WTC11 (cell line): ENCODE data around the gene PPM1B. TPM values are rescaled to one million over a fixed set of nuclear protein-coding genes. Genes with fewer than 3 reads are reported as not detected.

Experiments used
- ATAC-seq: fragments of 200-7000 bp; cut with Tn5 transposase; 2 replicates; pipeline ENCODE4 v1.10.0; 2021; ENCODE audit warnings: mild to moderate bottlenecking, moderate library complexity
- CTCF ChIA-PET: fragments of 300-600 bp; sonication (Branson Sonifier 250); formaldehyde crosslinking; loops from one replicate; lab custom pipeline; 2021; ENCODE audit warnings: antibody characterized with exemption; lab: Charles Lee
- POLR2A ChIA-PET: fragments of 350-600 bp; sonication (Branson Sonifier 250); formaldehyde crosslinking; loops from one replicate; lab custom pipeline; 2021; ENCODE audit warnings: antibody characterized with exemption; lab: Charles Lee
- DNase-seq: peaks from one replicate; pipeline ENCODE4 v3.0.0; 2021; ENCODE audit warnings: low spot score
- H3K27ac Mint-ChIP-seq: 2 replicates; pipeline ENCODE4 v1.8.0; 2021; ENCODE audit warnings: mixed read lengths
- H3K27me3 Mint-ChIP-seq: 2 replicates; pipeline ENCODE4 v1.8.0; 2021; ENCODE audit warnings: low read depth, mild to moderate bottlenecking, moderate library complexity, mixed read lengths
- H3K36me3 Mint-ChIP-seq: 2 replicates; pipeline ENCODE4 v1.8.0; 2021; ENCODE audit warnings: mixed read lengths
- H3K4me1 Mint-ChIP-seq: 2 replicates; pipeline ENCODE4 v1.8.0; 2022; ENCODE audit warnings: mixed read lengths
- H3K4me3 Mint-ChIP-seq: 2 replicates; pipeline ENCODE4 v1.8.0; 2021; ENCODE audit warnings: mild to moderate bottlenecking, moderate library complexity, mixed read lengths
- H3K9me3 Mint-ChIP-seq: 2 replicates; pipeline ENCODE4 v1.8.0; 2021; ENCODE audit warnings: mixed read lengths
- CBFB ChIP-seq: sonication (generic); formaldehyde crosslinking; IDR thresholded peaks from 2 replicates; pipeline ENCODE4 v1.8.1; 2022; ENCODE audit warnings: mild to moderate bottlenecking, low read depth, missing genetic modification reagents
- CREB1 ChIP-seq: sonication (generic); formaldehyde crosslinking; IDR thresholded peaks from 2 replicates; pipeline ENCODE4 v1.8.0; 2023; ENCODE audit warnings: mild to moderate bottlenecking, missing genetic modification reagents
- CREM ChIP-seq: sonication (generic); formaldehyde crosslinking; IDR thresholded peaks from 2 replicates; pipeline ENCODE4 v1.8.1; 2022; ENCODE audit warnings: mild to moderate bottlenecking, missing genetic modification reagents, moderate library complexity
- ESRRA ChIP-seq: sonication (generic); formaldehyde crosslinking; IDR thresholded peaks from 2 replicates; pipeline ENCODE4 v1.8.1; 2022; ENCODE audit warnings: mild to moderate bottlenecking, missing genetic modification reagents, borderline replicate concordance
- FOXJ3 ChIP-seq: sonication (generic); formaldehyde crosslinking; IDR thresholded peaks from 2 replicates; pipeline ENCODE4 v1.9.0; 2021; ENCODE audit warnings: missing genetic modification reagents, mild to moderate bottlenecking, borderline replicate concordance
- FOXK1 ChIP-seq: sonication (generic); formaldehyde crosslinking; IDR thresholded peaks from 2 replicates; pipeline ENCODE4 v1.8.0; 2022; ENCODE audit warnings: mild to moderate bottlenecking, moderate library complexity, missing genetic modification reagents
- HMGA2 ChIP-seq: fragments of 250-450 bp; sonication (Bioruptor Pico); IDR thresholded peaks from 2 replicates; pipeline ENCODE4 v1.4.0; 2021; ENCODE audit warnings: mild to moderate bottlenecking, moderate library complexity
- KAT7 ChIP-seq: sonication (generic); formaldehyde crosslinking; IDR thresholded peaks from 2 replicates; pipeline ENCODE4 v1.8.1; 2023; ENCODE audit warnings: missing genetic modification reagents, mild to moderate bottlenecking, borderline replicate concordance
- MXD4 ChIP-seq: fragments of 250-450 bp; sonication (Bioruptor Pico); IDR thresholded peaks from 2 replicates; pipeline ENCODE4 v1.8.0; 2021; ENCODE audit warnings: mild to moderate bottlenecking, moderate library complexity, borderline replicate concordance
- RELA ChIP-seq: sonication (generic); formaldehyde crosslinking; IDR thresholded peaks from 2 replicates; pipeline ENCODE4 v1.8.1; 2022; ENCODE audit warnings: missing genetic modification reagents, mild to moderate bottlenecking, borderline replicate concordance
- RORB ChIP-seq: fragments of 250-450 bp; sonication (Bioruptor Pico); IDR thresholded peaks from 2 replicates; pipeline ENCODE4 v1.9.0; 2021; ENCODE audit warnings: mild to moderate bottlenecking
- SMAD3 ChIP-seq: sonication (generic); formaldehyde crosslinking; IDR thresholded peaks from 2 replicates; pipeline ENCODE4 v1.8.0; 2022; ENCODE audit warnings: missing genetic modification reagents, mild to moderate bottlenecking, borderline replicate concordance
- SMAD4 ChIP-seq: sonication (generic); formaldehyde crosslinking; IDR thresholded peaks from 2 replicates; pipeline ENCODE4 v1.8.0; 2022; ENCODE audit warnings: mild to moderate bottlenecking, missing genetic modification reagents
- TEAD1 ChIP-seq: sonication (generic); formaldehyde crosslinking; IDR thresholded peaks from 2 replicates; pipeline ENCODE4 v1.8.0; 2022; ENCODE audit warnings: mild to moderate bottlenecking, missing genetic modification reagents
- ZNF423 ChIP-seq: fragments of 250-450 bp; sonication (Bioruptor Pico); IDR thresholded peaks from 2 replicates; pipeline ENCODE4 v2.1.2; 2022; ENCODE audit warnings: mild to moderate bottlenecking, moderate library complexity
- total RNA-seq: library from RNA; stranded (reverse); gene quantifications from 3 replicates; pipeline ENCODE4 v1.2.3, GENCODE V29; 2021
- TF ChIP-seq, protein P1 (sequence below): sonication (generic); formaldehyde crosslinking; conservative IDR thresholded peaks from 2 replicates; pipeline ENCODE4 v1.8.1; 2023; ENCODE audit warnings: mild to moderate bottlenecking, low read depth, missing genetic modification reagents, moderate library complexity
- TF ChIP-seq, protein P2 (sequence below): fragments of 250-450 bp; sonication (Bioruptor Pico); IDR thresholded peaks from 2 replicates; pipeline ENCODE4 v1.9.0; 2021; ENCODE audit warnings: moderate library complexity, mild to moderate bottlenecking, inconsistent platforms, borderline replicate concordance
- TF ChIP-seq, protein P3 (sequence below): fragments of 250-450 bp; sonication (Bioruptor Pico); IDR thresholded peaks from 2 replicates; pipeline ENCODE4 v1.9.0; 2021; ENCODE audit warnings: mild to moderate bottlenecking
- TF ChIP-seq, protein P4 (sequence below): sonication (generic); formaldehyde crosslinking; IDR thresholded peaks from 2 replicates; pipeline ENCODE4 v1.8.1; 2023; ENCODE audit warnings: mild to moderate bottlenecking, missing genetic modification reagents, moderate library complexity

The PPM1B gene
- total RNA-seq, 1 experiment from 2014 or later, result 96.4 TPM

DNA sequence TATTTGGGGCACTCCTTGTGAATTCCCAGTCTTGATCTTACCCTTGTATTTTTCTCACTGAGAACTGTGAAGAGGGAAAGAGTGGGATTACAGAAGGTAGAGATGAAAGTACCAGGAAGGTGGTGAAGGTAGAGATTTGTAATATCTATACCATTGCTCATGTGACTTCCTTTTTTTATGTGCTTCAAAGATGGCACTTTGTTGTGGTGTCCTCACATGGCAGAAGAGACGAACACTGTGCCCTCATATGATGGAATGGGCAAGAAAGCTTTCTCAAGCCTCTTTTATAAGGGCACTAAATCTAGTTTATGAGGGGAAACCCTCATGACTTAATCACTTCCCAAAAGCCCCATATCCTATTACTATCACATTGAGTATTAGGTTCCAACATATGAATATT lies 28.9 kb upstream of the PPM1B start:
- POLR2A ChIA-PET, result no interaction called here
- CTCF ChIA-PET, result no interaction called here
- peaks cover 6% of the 10 kb centered on the region for H3K36me3 Mint-ChIP-seq
- H3K9me3 Mint-ChIP-seq, result peaks cover 16% of the 10 kb centered on the region
- H3K4me1 Mint-ChIP-seq, result peaks cover 62% of the 10 kb centered on the region
- no peak for DNase-seq
- TF ChIP-seq KAT7 (CRISPR knock-in tag), result no peak
- TF ChIP-seq RELA (CRISPR knock-in tag), result no peak
- TF ChIP-seq, protein P1, sequence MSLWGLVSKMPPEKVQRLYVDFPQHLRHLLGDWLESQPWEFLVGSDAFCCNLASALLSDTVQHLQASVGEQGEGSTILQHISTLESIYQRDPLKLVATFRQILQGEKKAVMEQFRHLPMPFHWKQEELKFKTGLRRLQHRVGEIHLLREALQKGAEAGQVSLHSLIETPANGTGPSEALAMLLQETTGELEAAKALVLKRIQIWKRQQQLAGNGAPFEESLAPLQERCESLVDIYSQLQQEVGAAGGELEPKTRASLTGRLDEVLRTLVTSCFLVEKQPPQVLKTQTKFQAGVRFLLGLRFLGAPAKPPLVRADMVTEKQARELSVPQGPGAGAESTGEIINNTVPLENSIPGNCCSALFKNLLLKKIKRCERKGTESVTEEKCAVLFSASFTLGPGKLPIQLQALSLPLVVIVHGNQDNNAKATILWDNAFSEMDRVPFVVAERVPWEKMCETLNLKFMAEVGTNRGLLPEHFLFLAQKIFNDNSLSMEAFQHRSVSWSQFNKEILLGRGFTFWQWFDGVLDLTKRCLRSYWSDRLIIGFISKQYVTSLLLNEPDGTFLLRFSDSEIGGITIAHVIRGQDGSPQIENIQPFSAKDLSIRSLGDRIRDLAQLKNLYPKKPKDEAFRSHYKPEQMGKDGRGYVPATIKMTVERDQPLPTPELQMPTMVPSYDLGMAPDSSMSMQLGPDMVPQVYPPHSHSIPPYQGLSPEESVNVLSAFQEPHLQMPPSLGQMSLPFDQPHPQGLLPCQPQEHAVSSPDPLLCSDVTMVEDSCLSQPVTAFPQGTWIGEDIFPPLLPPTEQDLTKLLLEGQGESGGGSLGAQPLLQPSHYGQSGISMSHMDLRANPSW, result no peak
- no peak for TF ChIP-seq SMAD3 (CRISPR knock-in tag)
- TF ChIP-seq, protein P2, sequence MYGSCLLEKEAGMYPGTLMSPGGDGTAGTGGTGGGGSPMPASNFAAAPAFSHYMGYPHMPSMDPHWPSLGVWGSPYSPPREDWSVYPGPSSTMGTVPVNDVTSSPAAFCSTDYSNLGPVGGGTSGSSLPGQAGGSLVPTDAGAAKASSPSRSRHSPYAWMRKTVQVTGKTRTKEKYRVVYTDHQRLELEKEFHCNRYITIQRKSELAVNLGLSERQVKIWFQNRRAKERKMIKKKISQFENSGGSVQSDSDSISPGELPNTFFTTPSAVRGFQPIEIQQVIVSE (CRISPR knock-in tag), result no peak
- TF ChIP-seq, protein P3, sequence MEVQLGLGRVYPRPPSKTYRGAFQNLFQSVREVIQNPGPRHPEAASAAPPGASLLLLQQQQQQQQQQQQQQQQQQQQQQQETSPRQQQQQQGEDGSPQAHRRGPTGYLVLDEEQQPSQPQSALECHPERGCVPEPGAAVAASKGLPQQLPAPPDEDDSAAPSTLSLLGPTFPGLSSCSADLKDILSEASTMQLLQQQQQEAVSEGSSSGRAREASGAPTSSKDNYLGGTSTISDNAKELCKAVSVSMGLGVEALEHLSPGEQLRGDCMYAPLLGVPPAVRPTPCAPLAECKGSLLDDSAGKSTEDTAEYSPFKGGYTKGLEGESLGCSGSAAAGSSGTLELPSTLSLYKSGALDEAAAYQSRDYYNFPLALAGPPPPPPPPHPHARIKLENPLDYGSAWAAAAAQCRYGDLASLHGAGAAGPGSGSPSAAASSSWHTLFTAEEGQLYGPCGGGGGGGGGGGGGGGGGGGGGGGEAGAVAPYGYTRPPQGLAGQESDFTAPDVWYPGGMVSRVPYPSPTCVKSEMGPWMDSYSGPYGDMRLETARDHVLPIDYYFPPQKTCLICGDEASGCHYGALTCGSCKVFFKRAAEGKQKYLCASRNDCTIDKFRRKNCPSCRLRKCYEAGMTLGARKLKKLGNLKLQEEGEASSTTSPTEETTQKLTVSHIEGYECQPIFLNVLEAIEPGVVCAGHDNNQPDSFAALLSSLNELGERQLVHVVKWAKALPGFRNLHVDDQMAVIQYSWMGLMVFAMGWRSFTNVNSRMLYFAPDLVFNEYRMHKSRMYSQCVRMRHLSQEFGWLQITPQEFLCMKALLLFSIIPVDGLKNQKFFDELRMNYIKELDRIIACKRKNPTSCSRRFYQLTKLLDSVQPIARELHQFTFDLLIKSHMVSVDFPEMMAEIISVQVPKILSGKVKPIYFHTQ (CRISPR knock-in tag), result no peak
- TF ChIP-seq HMGA2 (CRISPR knock-in tag), result no peak
- TF ChIP-seq FOXJ3 (CRISPR knock-in tag), result no peak
- no peak for TF ChIP-seq CREM
- TF ChIP-seq CBFB, result no peak
- no peak for TF ChIP-seq ZNF423 (CRISPR knock-in tag)
- no peak for TF ChIP-seq SMAD4 (CRISPR knock-in tag)
- no peak for TF ChIP-seq MXD4 (CRISPR knock-in tag)
- no peak for TF ChIP-seq RORB (CRISPR knock-in tag)
- no peak for TF ChIP-seq FOXK1 (CRISPR knock-in tag)
- no peak for TF ChIP-seq ESRRA (CRISPR knock-in tag)
- TF ChIP-seq, protein P4, sequence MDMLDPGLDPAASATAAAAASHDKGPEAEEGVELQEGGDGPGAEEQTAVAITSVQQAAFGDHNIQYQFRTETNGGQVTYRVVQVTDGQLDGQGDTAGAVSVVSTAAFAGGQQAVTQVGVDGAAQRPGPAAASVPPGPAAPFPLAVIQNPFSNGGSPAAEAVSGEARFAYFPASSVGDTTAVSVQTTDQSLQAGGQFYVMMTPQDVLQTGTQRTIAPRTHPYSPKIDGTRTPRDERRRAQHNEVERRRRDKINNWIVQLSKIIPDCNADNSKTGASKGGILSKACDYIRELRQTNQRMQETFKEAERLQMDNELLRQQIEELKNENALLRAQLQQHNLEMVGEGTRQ (CRISPR knock-in tag), result no peak
- peak overlapping the region; percentile 25 for H3K27ac Mint-ChIP-seq
- no peak overlapping the region for H3K4me3 Mint-ChIP-seq
- no peak for ATAC-seq
- no peaks in the 10 kb centered on the region for H3K27me3 Mint-ChIP-seq

DNA sequence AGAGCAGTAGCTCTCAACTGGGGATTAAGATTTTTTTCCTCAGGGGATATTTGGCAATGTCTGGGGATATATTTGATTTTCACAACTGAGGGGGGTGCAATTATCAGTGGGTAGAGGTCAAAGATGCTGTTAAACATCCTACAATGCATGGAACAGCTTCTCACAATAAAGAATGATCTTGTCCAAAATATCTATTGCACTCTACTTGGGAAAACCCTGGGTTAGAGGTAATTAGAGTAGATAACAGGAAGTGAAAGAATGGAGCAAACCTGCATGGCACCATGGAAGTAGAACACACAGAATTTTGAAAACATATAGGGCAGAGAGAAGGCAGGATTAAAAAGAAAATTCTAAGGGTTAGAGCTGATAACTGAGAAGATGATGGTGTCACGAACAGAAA lies 26.4 kb upstream of the PPM1B start:
- DNase-seq (no peak), ATAC-seq (no peak)
- TF ChIP-seq TEAD1 (CRISPR knock-in tag), result no peak
- TF ChIP-seq CREB1 (CRISPR knock-in tag), result no peak
- TF ChIP-seq, all 79 proteins: peak for 0
- ChIA-PET CTCF (no interaction called here), POLR2A (no interaction called here)
- Mint-ChIP-seq H3K9me3 (peaks cover 21% of the 10 kb centered on the region), H3K4me1 (peaks cover 37% of the 10 kb centered on the region), H3K36me3 (peaks cover 9% of the 10 kb centered on the region), H3K4me3 (no peak overlapping the region), H3K27me3 (no peaks in the 10 kb centered on the region), H3K27ac (no peak overlapping the region)
